OCI-LY1 (cell line): ENCODE results near the gene ZNF554.
"Not testable (repeated sequence)": the region's sequence is repeated elsewhere in the genome, so short reads cannot be mapped to it uniquely, and the experiment has no call there.

Experiments
- H2AFZ ChIP-seq: fragments of 200-600 bp; sonication (generic), shearing (Covaris generic); 2 replicates; pipeline ENCODE4 v1.6.0; 2014; ENCODE audit warnings: antibody characterized with exemption, mild to moderate bottlenecking, low read length
- H3F3A ChIP-seq: fragments of 200-600 bp; sonication (generic), shearing (Covaris generic); 2 replicates; pipeline ENCODE4 v1.6.0; 2014; ENCODE audit warnings: mild to moderate bottlenecking, antibody characterized with exemption, low read length, moderate library complexity; ENCODE audit not compliant: insufficient read depth
- H3K27ac ChIP-seq: fragments of 200-600 bp; sonication (generic); 2 replicates; pipeline ENCODE4 v1.5.1; 2014; ENCODE audit warnings: low read length, mixed run types, mild to moderate bottlenecking, low read depth; ENCODE audit not compliant: poor library complexity, severe bottlenecking
- H3K27me3 ChIP-seq: fragments of 200-600 bp; sonication (generic); 2 replicates; pipeline ENCODE4 v1.6.0; 2014; ENCODE audit warnings: antibody characterized with exemption, mild to moderate bottlenecking, low read length, moderate library complexity; ENCODE audit not compliant: insufficient read depth
- H3K36me3 ChIP-seq: fragments of 200-600 bp; sonication (generic); 2 replicates; pipeline ENCODE4 v1.6.1; 2014; ENCODE audit warnings: mild to moderate bottlenecking, antibody characterized with exemption, low read length, moderate library complexity, mixed read lengths; ENCODE audit not compliant: insufficient read depth
- H3K4me1 ChIP-seq: fragments of 200-600 bp; sonication (generic); 2 replicates; pipeline ENCODE4 v1.5.1; 2014; ENCODE audit warnings: mild to moderate bottlenecking, low read length, moderate library complexity; ENCODE audit not compliant: insufficient read depth, severe bottlenecking
- H3K4me2 ChIP-seq: fragments of 200-600 bp; sonication (generic), shearing (Covaris generic); 2 replicates; pipeline ENCODE4 v1.6.1; 2014; ENCODE audit warnings: low read length
- H3K4me3 ChIP-seq: fragments of 200-600 bp; sonication (generic); 2 replicates; pipeline ENCODE4 v1.5.1; 2014; ENCODE audit warnings: low read length, low read depth, mild to moderate bottlenecking, mixed read lengths; ENCODE audit not compliant: poor library complexity, severe bottlenecking
- H3K79me2 ChIP-seq: fragments of 200-600 bp; shearing (Covaris generic); 2 replicates; pipeline ENCODE4 v1.6.1; 2016; ENCODE audit warnings: mixed run types, low read length, mixed read lengths; ENCODE audit not compliant: insufficient read depth
- H3K9ac ChIP-seq: fragments of 200-600 bp; sonication (generic), shearing (Covaris generic); 2 replicates; pipeline ENCODE4 v1.6.1; 2014; ENCODE audit warnings: mild to moderate bottlenecking, low read length, mixed read lengths
- H3K9me2 ChIP-seq: fragments of 200-600 bp; sonication (generic), shearing (Covaris generic); 2 replicates; pipeline ENCODE4 v1.6.1; 2014; ENCODE audit warnings: low read depth, mild to moderate bottlenecking, low read length, mixed read lengths
- H3K9me3 ChIP-seq: fragments of 200-600 bp; shearing (Covaris generic); 2 replicates; pipeline ENCODE4 v1.6.1; 2014; ENCODE audit warnings: low read length, mixed read lengths
- H4K20me1 ChIP-seq: fragments of 200-600 bp; sonication (generic), shearing (Covaris generic); 2 replicates; pipeline ENCODE4 v1.6.0; 2016; ENCODE audit warnings: mild to moderate bottlenecking, low read length; ENCODE audit not compliant: insufficient read depth
- EZH2 ChIP-seq: fragments of 200-600 bp; sonication (generic), shearing (Covaris generic); IDR thresholded peaks from 2 replicates; pipeline ENCODE4 v1.8.0; 2017; ENCODE audit warnings: borderline replicate concordance, mixed run types, mild to moderate bottlenecking, antibody characterized with exemption, low read length, moderate library complexity, mixed read lengths
- TF ChIP-seq, protein P1 (sequence below): fragments of 200-600 bp; sonication (generic), shearing (Covaris generic); IDR thresholded peaks from 2 replicates; pipeline ENCODE4 v1.5.1; 2017; ENCODE audit warnings: mild to moderate bottlenecking, antibody characterized with exemption, low read length, moderate library complexity, mixed read lengths

The ZNF554 gene

DNA sequence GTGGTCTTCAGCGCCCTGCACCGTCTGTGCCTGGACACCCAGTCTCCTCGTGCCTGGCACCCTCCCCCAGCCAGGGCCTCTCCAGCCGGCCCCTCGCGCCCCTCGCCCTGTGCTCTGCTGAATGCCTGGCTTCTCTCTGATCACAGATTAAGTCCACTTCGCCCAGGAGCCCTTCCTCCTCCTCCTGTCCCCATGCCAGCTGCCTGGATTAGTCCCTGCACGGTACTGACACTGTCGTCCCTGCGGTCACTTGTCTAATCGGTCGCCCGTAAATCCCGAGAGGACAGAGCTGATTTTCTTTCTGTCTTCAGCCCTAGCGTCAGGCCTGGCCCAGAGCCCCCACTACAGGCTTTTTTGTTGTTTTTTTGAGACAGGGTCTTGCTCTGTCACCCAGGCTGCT lies 27.8 kb upstream of the ZNF554 start:
- Histone ChIP-seq H3K9me3 (no peaks in the 10 kb centered on the region), H3K36me3 (peaks cover 86% of the 10 kb centered on the region), H4K20me1 (no peaks in the 10 kb centered on the region), H3K79me2 (peaks cover 11% of the 10 kb centered on the region), H3K9ac (no peak overlapping the region), H3K4me2 (no peak overlapping the region), H3K9me2 (no peaks in the 10 kb centered on the region), H2AFZ (no peak overlapping the region), H3F3A (no peaks in the 10 kb centered on the region), H3K27ac (no peak overlapping the region), H3K27me3 (no peaks in the 10 kb centered on the region), H3K4me1 (peaks cover 23% of the 10 kb centered on the region), H3K4me3 (no peak overlapping the region)
- no peak for TF ChIP-seq EZH2

GRCh38 chr19:2792666-2793065 lies 27.0 kb upstream of the ZNF554 start:
- not testable (repeated sequence) for H3K4me3 ChIP-seq, H3K4me2 ChIP-seq, H3K27ac ChIP-seq, H3K9me3 ChIP-seq, H3K9ac ChIP-seq, H3F3A ChIP-seq, H3K9me2 ChIP-seq, H4K20me1 ChIP-seq, H3K79me2 ChIP-seq, H3K27me3 ChIP-seq, H2AFZ ChIP-seq
- Histone ChIP-seq H3K36me3 (peaks cover 86% of the 10 kb centered on the region), H3K4me1 (peaks cover 15% of the 10 kb centered on the region)

DNA sequence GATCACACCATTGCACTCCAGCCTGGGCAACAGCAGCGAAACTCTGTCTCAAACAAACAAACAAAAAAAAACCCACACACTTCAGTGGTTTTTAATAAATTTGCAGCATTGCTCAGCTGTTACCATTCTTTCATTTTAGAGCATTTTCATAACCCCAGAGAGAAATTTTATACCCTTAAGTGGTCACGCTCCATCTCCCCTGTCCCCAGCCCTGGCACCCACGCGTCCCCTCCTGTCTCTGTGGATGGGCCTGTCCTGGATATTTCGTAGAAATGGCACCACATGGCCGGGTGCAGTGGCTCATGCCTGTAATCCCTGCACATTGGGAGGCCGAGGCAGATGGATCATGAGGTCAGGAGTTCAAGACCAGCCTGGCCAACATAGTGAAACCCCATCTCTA lies 26.5 kb upstream of the ZNF554 start:
- no peaks in the 10 kb centered on the region for H3K27me3 ChIP-seq
- peaks cover 10% of the 10 kb centered on the region for H3K4me1 ChIP-seq
- H3K4me2 ChIP-seq: no peak overlapping the region
- no peak overlapping the region for H3K9ac ChIP-seq
- no peak overlapping the region for H2AFZ ChIP-seq
- H3K79me2 ChIP-seq: peaks cover 3% of the 10 kb centered on the region; the same call in 1 of the 2 replicates
- TF ChIP-seq, protein P1, sequence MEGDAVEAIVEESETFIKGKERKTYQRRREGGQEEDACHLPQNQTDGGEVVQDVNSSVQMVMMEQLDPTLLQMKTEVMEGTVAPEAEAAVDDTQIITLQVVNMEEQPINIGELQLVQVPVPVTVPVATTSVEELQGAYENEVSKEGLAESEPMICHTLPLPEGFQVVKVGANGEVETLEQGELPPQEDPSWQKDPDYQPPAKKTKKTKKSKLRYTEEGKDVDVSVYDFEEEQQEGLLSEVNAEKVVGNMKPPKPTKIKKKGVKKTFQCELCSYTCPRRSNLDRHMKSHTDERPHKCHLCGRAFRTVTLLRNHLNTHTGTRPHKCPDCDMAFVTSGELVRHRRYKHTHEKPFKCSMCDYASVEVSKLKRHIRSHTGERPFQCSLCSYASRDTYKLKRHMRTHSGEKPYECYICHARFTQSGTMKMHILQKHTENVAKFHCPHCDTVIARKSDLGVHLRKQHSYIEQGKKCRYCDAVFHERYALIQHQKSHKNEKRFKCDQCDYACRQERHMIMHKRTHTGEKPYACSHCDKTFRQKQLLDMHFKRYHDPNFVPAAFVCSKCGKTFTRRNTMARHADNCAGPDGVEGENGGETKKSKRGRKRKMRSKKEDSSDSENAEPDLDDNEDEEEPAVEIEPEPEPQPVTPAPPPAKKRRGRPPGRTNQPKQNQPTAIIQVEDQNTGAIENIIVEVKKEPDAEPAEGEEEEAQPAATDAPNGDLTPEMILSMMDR: no peak
- no peak for TF ChIP-seq EZH2
- H3F3A ChIP-seq: no peaks in the 10 kb centered on the region
- no peak overlapping the region for H3K4me3 ChIP-seq
- peaks cover 85% of the 10 kb centered on the region for H3K36me3 ChIP-seq
- no peak overlapping the region for H3K27ac ChIP-seq
- H3K9me3 ChIP-seq: no peaks in the 10 kb centered on the region
- H3K9me2 ChIP-seq: no peaks in the 10 kb centered on the region
- H4K20me1 ChIP-seq: no peaks in the 10 kb centered on the region

DNA sequence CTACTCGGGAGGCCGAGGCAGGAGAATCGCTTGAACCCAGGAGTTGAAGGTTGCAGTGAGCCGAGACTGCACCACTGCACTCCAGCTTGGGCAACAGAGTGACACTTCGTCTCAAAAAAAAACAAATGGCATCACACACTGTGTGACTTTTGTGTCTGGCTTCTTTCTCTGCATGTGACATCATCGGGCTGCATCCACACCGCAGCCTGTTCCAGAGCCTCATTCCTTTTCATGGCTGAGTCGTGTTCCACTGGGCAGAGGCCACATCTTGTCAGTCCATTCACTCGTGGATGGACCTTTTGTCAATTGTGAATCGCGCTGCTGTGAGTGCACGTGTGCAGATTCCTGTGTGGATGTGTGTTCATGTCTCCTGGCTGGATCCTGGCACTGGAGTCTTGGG lies 26.1 kb upstream of the ZNF554 start:
- Histone ChIP-seq H3K9ac (no peak overlapping the region), H3K4me2 (no peak overlapping the region), H3K36me3 (peaks cover 85% of the 10 kb centered on the region), H3K79me2 (peaks cover 3% of the 10 kb centered on the region; the same call in 1 of the 2 replicates), H3K27ac (no peak overlapping the region), H3F3A (no peaks in the 10 kb centered on the region), H2AFZ (no peak overlapping the region), H3K4me3 (no peak overlapping the region), H3K4me1 (peaks cover 9% of the 10 kb centered on the region), H4K20me1 (no peaks in the 10 kb centered on the region), H3K9me2 (no peaks in the 10 kb centered on the region), H3K27me3 (no peaks in the 10 kb centered on the region), H3K9me3 (no peaks in the 10 kb centered on the region)
- TF ChIP-seq EZH2: no peak
- TF ChIP-seq, protein P1: no peak
